HEK293T (cell line): ENCODE results near the gene PRPSAP1.
"Not testable (repeated sequence)": the region's sequence is repeated elsewhere in the genome, so short reads cannot be mapped to it uniquely, and the experiment has no call there.

Experiments
- CTCF ChIA-PET: fragments of 350-600 bp; formaldehyde crosslinking; extraction: SDS; loops from one replicate; lab custom pipeline; 2021; ENCODE audit warnings: antibody characterized with exemption, inconsistent platforms; lab: Yijun Ruan, JAX
- POLR2A ChIA-PET: fragments of 350-600 bp; formaldehyde crosslinking; extraction: SDS; loops from one replicate; lab custom pipeline; 2020; ENCODE audit warnings: antibody characterized with exemption, inconsistent platforms; lab: Yijun Ruan, JAX
- DNase-seq: peaks from one replicate; pipeline ENCODE4 v3.0.0; 2012; ENCODE audit warnings: mixed read lengths; ENCODE audit errors: extremely low spot score
- ARNT ChIP-seq: fragments of 450-650 bp; IDR thresholded peaks from 2 replicates; pipeline ENCODE4 v1.6.1; 2017; ENCODE audit warnings: mild to moderate bottlenecking
- BHLHE40 ChIP-seq: fragments of 450-650 bp; IDR thresholded peaks from 2 replicates; pipeline ENCODE4 v1.6.1; 2016; ENCODE audit warnings: mild to moderate bottlenecking, moderate library complexity, borderline replicate concordance
- CTBP1 ChIP-seq: fragments of 450-650 bp; IDR thresholded peaks from 2 replicates; pipeline ENCODE4 v1.6.1; 2016; ENCODE audit warnings: borderline replicate concordance
- ELF4 ChIP-seq: fragments of 450-650 bp; IDR thresholded peaks from 2 replicates; pipeline ENCODE4 v1.6.1; 2017; ENCODE audit warnings: antibody characterized with exemption
- FOXA1 ChIP-seq: fragments of 450-650 bp; IDR thresholded peaks from 2 replicates; pipeline ENCODE4 v1.6.1; 2016; ENCODE audit warnings: mild to moderate bottlenecking
- FOXK2 ChIP-seq: fragments of 450-650 bp; IDR thresholded peaks from 2 replicates; pipeline ENCODE4 v1.6.1; 2016; ENCODE audit warnings: mild to moderate bottlenecking
- FOXM1 ChIP-seq: fragments of 450-650 bp; IDR thresholded peaks from 2 replicates; pipeline ENCODE4 v1.6.1; 2017; ENCODE audit warnings: mild to moderate bottlenecking, borderline replicate concordance
- HDGF ChIP-seq: fragments of 450-650 bp; IDR thresholded peaks from 2 replicates; pipeline ENCODE4 v1.6.1; 2017; ENCODE audit warnings: antibody characterized with exemption, borderline replicate concordance
- L3MBTL2 ChIP-seq: fragments of 450-650 bp; conservative IDR thresholded peaks from 2 replicates; pipeline ENCODE4 v1.6.1; 2016; ENCODE audit warnings: mild to moderate bottlenecking
- LEF1 ChIP-seq: fragments of 450-650 bp; IDR thresholded peaks from 2 replicates; pipeline ENCODE4 v1.6.1; 2017; ENCODE audit warnings: mild to moderate bottlenecking, borderline replicate concordance
- NFRKB ChIP-seq: fragments of 450-650 bp; IDR thresholded peaks from 2 replicates; pipeline ENCODE4 v1.6.1; 2016; ENCODE audit warnings: mild to moderate bottlenecking, moderate library complexity
- PKNOX1 ChIP-seq: fragments of 450-650 bp; IDR thresholded peaks from 2 replicates; pipeline ENCODE4 v1.6.1; 2016
- SP1 ChIP-seq: fragments of 450-650 bp; IDR thresholded peaks from 2 replicates; pipeline ENCODE4 v1.6.1; 2017
- SUZ12 ChIP-seq: fragments of 450-650 bp; IDR thresholded peaks from 2 replicates; pipeline ENCODE4 v1.6.1; 2016; ENCODE audit warnings: mild to moderate bottlenecking
- TARDBP ChIP-seq: fragments of 450-650 bp; IDR thresholded peaks from 2 replicates; pipeline ENCODE4 v1.6.1; 2016
- ZNF384 ChIP-seq: fragments of 450-650 bp; IDR thresholded peaks from 2 replicates; pipeline ENCODE4 v1.6.1; 2016

Gene PRPSAP1

DNA sequence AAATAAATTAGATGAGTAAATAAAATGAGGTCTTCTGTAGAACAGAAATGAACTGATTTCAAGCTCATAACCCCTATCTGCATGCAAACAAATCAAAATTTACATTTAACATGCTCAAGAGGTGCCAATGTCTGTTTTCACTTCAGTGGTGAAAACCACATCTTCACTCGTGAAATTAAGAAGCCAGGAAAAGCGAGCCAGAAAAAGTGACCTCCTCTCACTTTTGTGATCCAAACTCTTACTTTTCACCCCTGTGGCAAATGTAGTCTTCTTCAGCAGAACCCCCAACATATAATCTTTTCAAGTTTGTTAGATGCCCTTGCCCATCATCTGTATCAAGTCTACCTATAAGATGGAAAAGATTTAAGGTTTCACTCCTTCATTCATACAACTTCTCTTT lies 36.2 kb downstream of the PRPSAP1 start:
- no peak for DNase-seq
- TF ChIP-seq PKNOX1 (no peak), ELF4 (no peak), BHLHE40 (no peak), TARDBP (no peak), FOXM1 (no peak), SUZ12 (no peak), L3MBTL2 (no peak), ARNT (no peak), HDGF (no peak), FOXA1 (no peak), LEF1 (no peak), NFRKB (no peak), SP1 (no peak), ZNF384 (no peak), CTBP1 (no peak), FOXK2 (no peak)
- ChIA-PET CTCF (no interaction called here), POLR2A (no interaction called here)

GRCh38 chr17:76314392-76315227 lies 39.1 kb downstream of the PRPSAP1 start:
- ChIA-PET POLR2A (no interaction called here), CTCF (no interaction called here)
- DNase-seq, result no peak
- no peak for TF ChIP-seq TARDBP
- no peak for TF ChIP-seq CTBP1
- TF ChIP-seq ARNT, result no peak
- TF ChIP-seq ZNF384, result no peak
- no peak for TF ChIP-seq FOXA1
- TF ChIP-seq FOXK2, result no peak
- no peak for TF ChIP-seq HDGF
- no peak for TF ChIP-seq BHLHE40
- no peak for TF ChIP-seq NFRKB
- TF ChIP-seq SP1, result no peak

GRCh38 chr17:76312735-76313134 lies 41.0 kb downstream of the PRPSAP1 start:
- no peak for TF ChIP-seq ELF4
- TF ChIP-seq HDGF, result no peak
- TF ChIP-seq ZNF384, result no peak
- no peak for TF ChIP-seq TARDBP
- no peak for TF ChIP-seq SP1
- TF ChIP-seq FOXM1, result no peak
- TF ChIP-seq PKNOX1, result no peak
- no peak for TF ChIP-seq FOXA1
- no peak for TF ChIP-seq BHLHE40
- no peak for TF ChIP-seq ARNT
- no peak for TF ChIP-seq LEF1
- no peak for TF ChIP-seq FOXK2
- no peak for TF ChIP-seq SUZ12
- TF ChIP-seq L3MBTL2, result no peak
- no peak for TF ChIP-seq NFRKB
- TF ChIP-seq CTBP1, result no peak

GRCh38 chr17:76309461-76309860 lies 44.3 kb downstream of the PRPSAP1 start:
- TF ChIP-seq TARDBP, result no peak
- no peak for TF ChIP-seq ELF4
- no peak for TF ChIP-seq BHLHE40
- no peak for TF ChIP-seq FOXK2
- no peak for DNase-seq
- ChIA-PET CTCF (no interaction called here), POLR2A (no interaction called here)

More at GRCh38 chr17:76312735-76313134, 41.0 kb downstream of the PRPSAP1 start:
- ChIA-PET POLR2A (no interaction called here), CTCF (interaction anchor here (0.6 kb wide), 1 partner anchor 66 kb away, joined by 8 read pairs; no protein-coding TSS in a partner anchor)
- no peak for DNase-seq

GRCh38 chr17:76307966-76308338 lies 45.8 kb downstream of the PRPSAP1 start, which contains the start of gene QRICH2:
Gene QRICH2 (minus strand): TSS chr17:76308276. CDS start chr17:76307998, 278 bp downstream.
- POLR2A ChIA-PET, result no interaction called here
- no peak for DNase-seq

GRCh38 chr17:76307299-76307965 lies 46.3 kb downstream of the PRPSAP1 start:
- DNase-seq, result no peak
- no peak for TF ChIP-seq FOXA1
- TF ChIP-seq HDGF, result no peak
- TF ChIP-seq LEF1, result no peak
- no peak for TF ChIP-seq SUZ12
- no peak for TF ChIP-seq ARNT
- no peak for TF ChIP-seq FOXK2
- no peak for TF ChIP-seq TARDBP
- no peak for TF ChIP-seq ZNF384
- TF ChIP-seq PKNOX1, result no peak
- TF ChIP-seq SP1, result no peak
- no peak for TF ChIP-seq BHLHE40
- no peak for TF ChIP-seq NFRKB
- TF ChIP-seq ELF4, result no peak
- TF ChIP-seq FOXM1, result no peak
- no peak for TF ChIP-seq L3MBTL2
- TF ChIP-seq CTBP1, result no peak
- ChIA-PET CTCF (no interaction called here), POLR2A (no interaction called here)

More at GRCh38 chr17:76307966-76308338, 45.8 kb downstream of the PRPSAP1 start, which contains the start of gene QRICH2:
- no peak for TF ChIP-seq NFRKB
- no peak for TF ChIP-seq ARNT
- TF ChIP-seq SP1, result no peak
- no peak for TF ChIP-seq HDGF
- no peak for TF ChIP-seq TARDBP
- CTCF ChIA-PET, result no interaction called here

DNA sequence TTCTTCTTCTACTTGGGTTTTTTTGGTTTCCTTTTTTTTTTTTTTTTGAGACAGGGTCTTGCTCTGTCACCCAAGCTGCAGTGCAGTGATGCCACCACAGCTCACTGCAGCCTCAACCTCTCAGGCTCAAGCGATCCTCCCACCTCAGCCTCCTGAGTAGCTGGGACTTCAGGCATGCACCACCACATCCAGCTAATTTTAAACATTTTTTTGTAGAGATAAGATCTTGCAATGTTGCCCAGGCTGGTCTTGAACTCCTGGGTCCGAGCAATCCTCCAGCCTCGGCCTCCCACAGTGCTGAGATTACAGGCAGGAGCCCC lies 48.6 kb downstream of the PRPSAP1 start:
- POLR2A ChIA-PET, result interaction anchor here (1.4 kb wide), 1 partner anchor 40 kb away, joined by 3 read pairs; no protein-coding TSS in a partner anchor
- CTCF ChIA-PET, result interaction anchor here (1.0 to 4.6 kb wide), 3 partner anchors 25 to 93 kb away, joined by 6 to 42 read pairs (median 13); no protein-coding TSS in a partner anchor

More for the DNA sequence above, 48.6 kb downstream of the PRPSAP1 start:
- not testable (repeated sequence) for DNase-seq
